Activated CD4-positive, alpha-beta T cell treated with anti-CD3 and anti-CD28 coated beads, Interleukin-2, Interleukin-4, amounts not matched to agents 100 ng/mL and 50 ng/mL, durations not matched to agents 16 hours and 8 hours (primary cell): ENCODE results near the gene DLGAP5.

Source experiments
- DNase-seq: peaks from one replicate; pipeline ENCODE4 v3.0.0-alpha.2; 2020; ENCODE audit warnings: low spot score

The DLGAP5 gene

GRCh38 chr14:55180006-55180405, 11.4 kb downstream of the DLGAP5 start:
- DNase-seq, result no peak

GRCh38 chr14:55170526-55170925, 20.9 kb downstream of the DLGAP5 start:
- no peak for DNase-seq

- peak; percentile 16 for DNase-seq
Measured at GRCh38 chr14:55160989-55161388, 30.4 kb downstream of the DLGAP5 start.

- DNase-seq, result no peak
Measured at GRCh38 chr14:55158412-55158811, 33.0 kb downstream of the DLGAP5 start.

GRCh38 chr14:55157080-55157479, 34.3 kb downstream of the DLGAP5 start:
- peak; percentile 9 for DNase-seq

- DNase-seq, result no peak
Measured at GRCh38 chr14:55153951-55154350, 37.4 kb downstream of the DLGAP5 start.

- no peak for DNase-seq
Measured at GRCh38 chr14:55152052-55152753, 39.2 kb downstream of the DLGAP5 start.

- no peak for DNase-seq
Measured at GRCh38 chr14:55151601-55152000, 39.8 kb downstream of the DLGAP5 start.

GRCh38 chr14:55146425-55146824, 45.0 kb downstream of the DLGAP5 start:
- DNase-seq, result no peak

GRCh38 chr14:55142466-55142865, 48.9 kb downstream of the DLGAP5 start:
- no peak for DNase-seq

- no peak for DNase-seq
Measured at GRCh38 chr14:55141825-55142224, 49.6 kb downstream of the DLGAP5 start.

- no peak for DNase-seq
Measured at GRCh38 chr14:55139696-55140509, 51.5 kb downstream of the DLGAP5 start.

GRCh38 chr14:55139141-55139540, 52.2 kb downstream of the DLGAP5 start:
- no peak for DNase-seq

- no peak for DNase-seq
Measured at GRCh38 chr14:55138091-55138490, 53.3 kb downstream of the DLGAP5 start.

GRCh38 chr14:55136885-55137786, 54.2 kb downstream of the DLGAP5 start:
- no peak for DNase-seq

GRCh38 chr14:55136241-55136640, 55.1 kb downstream of the DLGAP5 start:
- no peak for DNase-seq

- no peak for DNase-seq
Measured at GRCh38 chr14:55133416-55133815, 58.0 kb downstream of the DLGAP5 start.

GRCh38 chr14:55131370-55132137, 59.8 kb downstream of the DLGAP5 start:
- peak; percentile 25 for DNase-seq

- no peak for DNase-seq
Measured at GRCh38 chr14:55130196-55130550, 61.2 kb downstream of the DLGAP5 start.

GRCh38 chr14:55129428-55130195, 61.8 kb downstream of the DLGAP5 start:
- DNase-seq, result peak; percentile 46

GRCh38 chr14:55129086-55129427, 62.3 kb downstream of the DLGAP5 start, which contains the start of gene LGALS3:
TSS of gene LGALS3 (plus strand) at chr14:55129252. CDS start at chr14:55137374, 8,122 bp downstream.
- DNase-seq, result peak; percentile 31
